ENCODE measurements around the gene ADAMTS1. TPM values are rescaled to one million over a fixed set of nuclear protein-coding genes. Genes with fewer than 3 reads are reported as not detected.

Gene ADAMTS1
- total and polyA plus RNA-seq, 2 donors (not counting 3 experiments of a cell fraction or from before 2014, with no cell fraction given): 15.4 to 16.3 TPM

GRCh38 chr21:26877018-26877417 is 31.8 kb upstream of the ADAMTS1 start:
- intact Hi-C loops (cut with micrococcal nuclease): no loop called here
- no peaks in the 10 kb centered on the region for H3K79me2 ChIP-seq (ENCODE audit: control insufficient read depth, insufficient read depth, low read length)
- no peak overlapping the region for H3K4me3 ChIP-seq (replicated peaks in 1 of 3; ENCODE audit: insufficient read depth in 1 of 3, low read depth in 1 of 3, low read length in 3 of 3)
- no peak overlapping the region for H3K27ac ChIP-seq (ENCODE audit: insufficient read depth, low read depth, low read length)
- ChIA-PET CTCF (no interaction called here), POLR2A (no interaction called here)
- TF ChIP-seq GATA2 (IDR thresholded peaks at IDR 0.05; ENCODE audit: insufficient read depth, insufficient read length, low read depth, low read length) (no peak), CTCF (IDR thresholded peaks at IDR 0.05; ENCODE audit: extremely low read depth in 1 of 2, insufficient read depth in 1 of 2, low read depth in 1 of 2, low read length in 2 of 2) (no peak), POLR2AphosphoS5 (IDR thresholded peaks at IDR 0.05; ENCODE audit: insufficient read depth, low read depth, low read length) (no peak), EZH2 (IDR thresholded peaks at IDR 0.05; ENCODE audit: borderline replicate concordance, low read depth, low read length, severe bottlenecking) (no peak), POLR2A (IDR thresholded peaks at IDR 0.05; ENCODE audit: low read depth, low read length) (no peak), JUN (IDR thresholded peaks at IDR 0.05; ENCODE audit: borderline replicate concordance, insufficient read depth, insufficient read length, low read depth) (no peak), MYC (IDR thresholded peaks at IDR 0.05; ENCODE audit: low read depth, low read length) (no peak), MAX (IDR thresholded peaks at IDR 0.05; ENCODE audit: insufficient read depth, insufficient read length) (no peak), FOS (IDR thresholded peaks at IDR 0.05; ENCODE audit: borderline replicate concordance, insufficient read depth, low read length) (no peak)
- no peaks in the 10 kb centered on the region for H3K9me3 ChIP-seq (replicated peaks; ENCODE audit: control insufficient read depth, insufficient read depth, low read length)
- BruUV-seq (replicated peaks): no TSS peak
- H3K27me3 ChIP-seq (ENCODE audit: control insufficient read depth in 2 of 2, insufficient read depth in 2 of 2, low read length in 2 of 2): no peaks in the 10 kb centered on the region
- no peaks in the 10 kb centered on the region for H3K9me1 ChIP-seq (replicated peaks; ENCODE audit: control insufficient read depth, extremely low read depth, insufficient read depth, low read length)
- H3K36me3 ChIP-seq (ENCODE audit: control insufficient read depth in 2 of 2, extremely low read depth in 1 of 2, insufficient read depth in 2 of 2, low read length in 2 of 2): no peaks in the 10 kb centered on the region
- DNase-seq (ENCODE audit: low read depth, low spot score): no peak
- H3K9ac ChIP-seq (replicated peaks; ENCODE audit: extremely low read depth, insufficient read depth, low read length): no peak overlapping the region
- no peak overlapping the region for H2AFZ ChIP-seq (ENCODE audit: low read depth, low read length)
- dilution Hi-C loops (cut with MboI; ENCODE audit: extremely low pct_ligation_motif_present, low sequenced_read_pairs): no loop called here
- no peak overlapping the region for H3K4me2 ChIP-seq (ENCODE audit: insufficient read depth, low read length)
- no peaks in the 10 kb centered on the region for H3K4me1 ChIP-seq (ENCODE audit: control insufficient read depth, extremely low read depth, insufficient read depth, low read length)
- H4K20me1 ChIP-seq (replicated peaks; ENCODE audit: control insufficient read depth, extremely low read depth, insufficient read depth, low read length): no peaks in the 10 kb centered on the region
- no peak for FAIRE-seq

All from endothelial cell of umbilical vein (primary cell).